B cell (primary cell): Measurements from ENCODE around the gene CARD9. TPM values are rescaled to one million over a fixed set of nuclear protein-coding genes. Genes with fewer than 3 reads are reported as not detected.

Experiments
- ATAC-seq: fragments of 200-7000 bp; cut with Tn5 transposase; one replicate; pipeline ENCODE4 v1.10.0; 2021; ENCODE audit warnings: low read depth, mild to moderate bottlenecking, moderate number of reproducible peaks, moderate library complexity
- CTCF ChIA-PET: fragments of 350-600 bp; sonication (Branson Sonifier 250); formaldehyde crosslinking; loops from one replicate; lab custom pipeline; 2021; ENCODE audit warnings: antibody characterized with exemption, inconsistent platforms; lab: Charles Lee
- POLR2A ChIA-PET: fragments of 350-600 bp; sonication (Branson Sonifier 250); formaldehyde crosslinking; loops from one replicate; lab custom pipeline; 2021; ENCODE audit warnings: antibody characterized with exemption; lab: Charles Lee
- DNase-seq: peaks from one replicate; pipeline ENCODE4 v3.0.0; 2013
- H2AFZ ChIP-seq: 2 replicates; pipeline ENCODE4 v1.6.1; 2012; ENCODE audit warnings: mild to moderate bottlenecking, low read depth, low read length; ENCODE audit not compliant: insufficient read depth, poor library complexity, severe bottlenecking
- H3K27ac ChIP-seq, 2 donors: 1 replicate in 1 of 2; 2 replicates in 1 of 2; pipeline ENCODE4 v1.5.1; 2012 to 2013; ENCODE audit warnings: low read length in 2 of 2, mild to moderate bottlenecking in 2 of 2, moderate library complexity in 1 of 2
- H3K27me3 ChIP-seq, 4 experiments: fragments of 200-600 bp in 1 of 4; sonication (generic) in 1 of 4; replicated peaks in 1 of 4; 1 replicate in 2 of 4; 2 replicates in 2 of 4; pipeline versions ENCODE4 v1.6.1 to v1.7.0; 2013 to 2016; ENCODE audit warnings: low read length in 3 of 4, mild to moderate bottlenecking in 2 of 4, mixed read lengths in 1 of 4, moderate library complexity in 1 of 4; ENCODE audit not compliant: insufficient read depth in 4 of 4, control insufficient read depth in 3 of 4; ENCODE audit errors: control extremely low read depth in 1 of 4
- H3K36me3 ChIP-seq, 2 experiments: replicated peaks in 1 of 2; 1 replicate in 1 of 2; 2 replicates in 1 of 2; pipeline versions ENCODE4 v1.6.1 to v1.7.1; 2013; ENCODE audit warnings: low read length in 1 of 2; ENCODE audit not compliant: insufficient read depth in 2 of 2, control insufficient read depth in 1 of 2; ENCODE audit errors: control extremely low read depth in 1 of 2, extremely low read depth in 1 of 2
- H3K4me1 ChIP-seq, 2 donors: fragments of 200-600 bp in 1 of 2; sonication (generic) in 1 of 2; 1 replicate in 1 of 2; 2 replicates in 1 of 2; pipeline versions ENCODE4 v1.5.1 to v1.6.1; 2013 to 2017; ENCODE audit warnings: low read length in 2 of 2; ENCODE audit not compliant: control insufficient read depth in 2 of 2, insufficient read depth in 2 of 2
- H3K4me2 ChIP-seq: replicated peaks from 2 replicates; pipeline ENCODE3; 2012; ENCODE audit warnings: mild to moderate bottlenecking, low read depth, low read length; ENCODE audit not compliant: poor library complexity, severe bottlenecking
- H3K4me3 ChIP-seq, 5 experiments: fragments of 200-600 bp in 1 of 5; sonication (generic) in 1 of 5; 1 replicate in 3 of 5; 2 replicates in 2 of 5; pipeline versions ENCODE4 v1.5.1 to v1.7.0; 2011 to 2016; ENCODE audit warnings: low read length in 4 of 5, mild to moderate bottlenecking in 4 of 5, low read depth in 2 of 5, control low read depth in 1 of 5, moderate library complexity in 1 of 5; ENCODE audit not compliant: insufficient read depth in 1 of 5; ENCODE audit errors: control extremely low read depth in 1 of 5, extremely low read depth in 1 of 5
- H3K79me2 ChIP-seq: fragments of 200-600 bp; sonication (generic); one replicate; pipeline ENCODE4 v1.6.0; 2016; ENCODE audit warnings: low read length; ENCODE audit not compliant: control insufficient read depth, insufficient read depth
- H3K9ac ChIP-seq: fragments of 200-600 bp; sonication (generic); 2 replicates; pipeline ENCODE4 v1.6.1; 2017; ENCODE audit warnings: mild to moderate bottlenecking, low read length, moderate library complexity
- H3K9me3 ChIP-seq, 3 donors: one replicate each; pipeline versions ENCODE4 v1.6.1 to v1.7.1; 2013; ENCODE audit warnings: low read length in 2 of 3; ENCODE audit not compliant: control insufficient read depth in 2 of 3, insufficient read depth in 1 of 3; ENCODE audit errors: control extremely low read depth in 1 of 3
- H4K20me1 ChIP-seq: 2 replicates; pipeline ENCODE4 v1.6.0; 2012; ENCODE audit warnings: mild to moderate bottlenecking, low read length; ENCODE audit not compliant: insufficient read depth, control insufficient read depth, poor library complexity, severe bottlenecking
- H3K27ac Mint-ChIP-seq: one replicate; pipeline ENCODE4 v1.8.0; 2021; ENCODE audit warnings: mixed read lengths
- H3K27me3 Mint-ChIP-seq: one replicate; pipeline ENCODE4 v1.8.0; 2021; ENCODE audit warnings: mixed read lengths
- H3K4me1 Mint-ChIP-seq: one replicate; pipeline ENCODE4 v1.8.0; 2021; ENCODE audit warnings: mixed read lengths
- H3K4me3 Mint-ChIP-seq: one replicate; pipeline ENCODE4 v1.8.0; 2021; ENCODE audit warnings: mixed read lengths
- H3K9me3 Mint-ChIP-seq: one replicate; pipeline ENCODE4 v1.8.0; 2022; ENCODE audit warnings: mixed read lengths; ENCODE audit not compliant: insufficient read depth
- EZH2 ChIP-seq: IDR thresholded peaks from 2 replicates; pipeline ENCODE4 v1.6.1; 2012; ENCODE audit warnings: borderline replicate concordance, low read depth, mild to moderate bottlenecking, moderate library complexity, low read length; ENCODE audit not compliant: insufficient read depth, poor library complexity, severe bottlenecking
- WGBS: methylation state at CpG from one replicate; pipeline ENCODE4 v1.1.5; 2013; ENCODE audit warnings: missing lambda C conversion rate; ENCODE audit not compliant: insufficient coverage; 5-methylcytosine and 5-hydroxymethylcytosine counted together
- intact Hi-C: fragments of 100-400 bp; cut with micrococcal nuclease; formaldehyde crosslinking; loops from one replicate; pipeline ENCODE4 v1.10.0; 2022
- polyA plus RNA-seq: library from polyadenylated mRNA; depleted of rRNA; stranded (reverse); fragments of >200 nt; gene quantifications from 2 replicates; pipeline ENCODE4 v1.2.3, GENCODE V29; 2012
- total RNA-seq, 2 donors: library from RNA; stranded (reverse); fragments of 120-200 nt in 1 of 2; gene quantifications; 1 replicate in 1 of 2; 2 replicates in 1 of 2; pipeline versions ENCODE4 v1.2.3 to v1.2.4, GENCODE V29; 2013 to 2022
- TF ChIP-seq, protein P1 (sequence below): fragments of 200-600 bp; IDR thresholded peaks from one replicate; pipeline ENCODE4 v1.8.0; 2022; ENCODE audit warnings: antibody characterized with exemption, mild to moderate bottlenecking

The CARD9 gene
- total and polyA plus RNA-seq, 2 donors (not counting 1 experiment from before 2014, with no cell fraction given), result 0.57 to 1.1 TPM

DNA sequence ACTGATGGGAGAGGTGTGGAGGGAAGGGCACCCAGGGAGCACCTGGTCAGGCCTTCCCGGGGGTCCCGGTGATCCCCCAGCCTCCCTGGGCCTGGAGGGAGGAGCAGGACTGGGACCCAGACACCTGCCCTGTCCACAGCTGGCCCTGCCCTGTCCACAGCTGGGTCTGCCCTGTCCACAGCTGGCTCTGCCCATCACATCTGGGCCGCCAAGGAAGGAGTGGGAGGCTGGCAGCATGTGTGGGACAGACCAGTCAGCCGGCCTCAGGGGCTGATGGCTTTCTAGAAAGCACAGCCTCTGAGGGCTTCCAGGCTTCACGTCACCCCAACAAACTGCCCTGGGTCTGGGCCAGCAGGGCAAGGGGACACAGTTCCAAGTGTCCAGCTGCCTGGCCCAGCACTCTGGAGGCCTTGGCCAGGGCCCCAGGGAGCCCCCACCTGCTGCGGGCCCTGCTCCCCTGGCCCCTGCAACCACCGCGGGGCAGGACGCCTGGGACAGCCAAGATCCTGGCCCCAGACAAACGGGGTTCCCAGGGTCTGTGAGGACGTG is 22.1 kb downstream of the CARD9 start:
- H3K27ac Mint-ChIP-seq, result no peak overlapping the region
- H3K4me3 Mint-ChIP-seq, result no peak overlapping the region
- Histone ChIP-seq H3K4me3 (no peak overlapping the region), H3K4me1 (no peaks in the 10 kb centered on the region), H3K27ac (no peak overlapping the region), H4K20me1 (no peaks in the 10 kb centered on the region), H3K9ac (no peak overlapping the region), H3K9me3 (no peaks in the 10 kb centered on the region), H2AFZ (no peak overlapping the region), H3K79me2 (no peaks in the 10 kb centered on the region), H3K4me2 (no peak overlapping the region), H3K36me3 (no peaks in the 10 kb centered on the region), H3K27me3 (no peaks in the 10 kb centered on the region)
- no peaks in the 10 kb centered on the region for H3K4me1 Mint-ChIP-seq
- WGBS, result 81% methylated on average over 11 of the region's 11 CpGs
- CTCF ChIA-PET, result no interaction called here
- TF ChIP-seq, protein P1, sequence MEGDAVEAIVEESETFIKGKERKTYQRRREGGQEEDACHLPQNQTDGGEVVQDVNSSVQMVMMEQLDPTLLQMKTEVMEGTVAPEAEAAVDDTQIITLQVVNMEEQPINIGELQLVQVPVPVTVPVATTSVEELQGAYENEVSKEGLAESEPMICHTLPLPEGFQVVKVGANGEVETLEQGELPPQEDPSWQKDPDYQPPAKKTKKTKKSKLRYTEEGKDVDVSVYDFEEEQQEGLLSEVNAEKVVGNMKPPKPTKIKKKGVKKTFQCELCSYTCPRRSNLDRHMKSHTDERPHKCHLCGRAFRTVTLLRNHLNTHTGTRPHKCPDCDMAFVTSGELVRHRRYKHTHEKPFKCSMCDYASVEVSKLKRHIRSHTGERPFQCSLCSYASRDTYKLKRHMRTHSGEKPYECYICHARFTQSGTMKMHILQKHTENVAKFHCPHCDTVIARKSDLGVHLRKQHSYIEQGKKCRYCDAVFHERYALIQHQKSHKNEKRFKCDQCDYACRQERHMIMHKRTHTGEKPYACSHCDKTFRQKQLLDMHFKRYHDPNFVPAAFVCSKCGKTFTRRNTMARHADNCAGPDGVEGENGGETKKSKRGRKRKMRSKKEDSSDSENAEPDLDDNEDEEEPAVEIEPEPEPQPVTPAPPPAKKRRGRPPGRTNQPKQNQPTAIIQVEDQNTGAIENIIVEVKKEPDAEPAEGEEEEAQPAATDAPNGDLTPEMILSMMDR, result no peak
- TF ChIP-seq EZH2, result no peak
- H3K27me3 Mint-ChIP-seq, result no peaks in the 10 kb centered on the region
- DNase-seq (no peak), ATAC-seq (no peak)
- POLR2A ChIA-PET, result no interaction called here
- no peaks in the 10 kb centered on the region for H3K9me3 Mint-ChIP-seq
- intact Hi-C loops, result no loop called here

DNA sequence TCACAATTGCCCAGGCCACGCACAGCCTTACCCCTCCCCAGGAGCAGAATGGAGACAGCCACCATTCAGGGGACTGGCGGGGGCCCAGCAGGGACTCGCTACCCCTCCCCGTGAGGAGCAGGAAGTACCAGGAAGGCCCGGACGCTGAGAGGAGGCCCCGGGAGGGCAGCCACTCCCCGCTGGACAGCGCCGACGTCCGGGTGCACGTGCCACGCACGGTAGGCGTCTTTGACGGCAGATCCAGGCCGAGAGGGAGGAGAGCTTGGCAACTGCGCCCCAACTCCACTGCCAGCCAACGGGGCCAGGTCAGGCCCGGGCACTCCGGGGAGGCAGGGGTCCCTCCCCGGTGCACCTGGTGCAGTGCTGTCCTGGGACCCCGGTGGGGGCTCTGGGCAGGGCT is 23.9 kb downstream of the CARD9 start:
- intact Hi-C loops, result no loop called here

More for the DNA sequence above, 23.9 kb downstream of the CARD9 start:
- no peaks in the 10 kb centered on the region for H3K4me1 ChIP-seq
- H3K9me3 Mint-ChIP-seq, result no peaks in the 10 kb centered on the region
- ChIA-PET CTCF (no interaction called here), POLR2A (no interaction called here)
- H3K27me3 Mint-ChIP-seq, result no peaks in the 10 kb centered on the region
- H4K20me1 ChIP-seq, result no peaks in the 10 kb centered on the region
- H3K27ac Mint-ChIP-seq, result no peak overlapping the region
- H3K4me3 Mint-ChIP-seq, result no peak overlapping the region
- no peaks in the 10 kb centered on the region for H3K36me3 ChIP-seq
- no peak for ATAC-seq
- no peaks in the 10 kb centered on the region for H3K9me3 ChIP-seq
- H3K4me2 ChIP-seq, result no peak overlapping the region
- TF ChIP-seq, protein P1, result no peak
- no peak for TF ChIP-seq EZH2
- H2AFZ ChIP-seq, result no peak overlapping the region
- no peaks in the 10 kb centered on the region for H3K79me2 ChIP-seq
- H3K4me1 Mint-ChIP-seq, result no peaks in the 10 kb centered on the region
- H3K27ac ChIP-seq, result no peak overlapping the region
- no peak overlapping the region for H3K9ac ChIP-seq
- no peak overlapping the region for H3K4me3 ChIP-seq
- WGBS, result 87% methylated on average over 23 of the region's 24 CpGs
- DNase-seq, result no peak
- H3K27me3 ChIP-seq, result no peaks in the 10 kb centered on the region
